Measurements from ENCODE around the gene BPIFB4.
"Not testable (repeated sequence)": the region's sequence is repeated elsewhere in the genome, so short reads cannot be mapped to it uniquely, and the experiment has no call there.

BPIFB4 gene

GRCh38 chr20:33079259-33079658, at the start of gene BPIFB4:
TSS of gene BPIFB4 (plus strand) at chr20:33079643. CDS start at chr20:33081527, 1,884 bp downstream.
- no peak for DNase-seq

- no peak for DNase-seq
Observed at GRCh38 chr20:33030076-33030475, 49.4 kb upstream of the BPIFB4 start.

DNA sequence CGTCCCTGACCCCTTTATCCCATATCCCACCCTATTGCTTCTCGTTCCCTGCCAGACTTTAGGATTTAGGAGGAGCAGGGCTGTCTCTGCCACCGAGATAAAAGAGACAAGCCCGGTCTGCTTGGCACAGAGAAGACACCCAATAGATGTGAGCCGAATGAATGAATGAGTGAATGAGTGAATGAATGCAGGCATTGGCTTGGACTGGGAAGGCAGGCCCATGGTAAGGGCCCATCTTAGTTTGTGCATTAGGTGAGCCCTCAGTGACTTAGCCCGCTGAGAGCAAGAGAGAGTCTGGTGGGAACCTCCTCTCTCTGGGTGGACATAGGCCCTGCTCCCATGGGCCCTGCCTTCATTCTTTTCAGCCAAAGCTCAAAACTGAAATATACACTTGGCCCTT, 48.9 kb upstream of the BPIFB4 start:
- DNase-seq, result no peak

GRCh38 chr20:33031531-33031930, 47.9 kb upstream of the BPIFB4 start, which contains the start of gene BPIFB6:
TSS of gene BPIFB6 (plus strand) at chr20:33031648. CDS start at chr20:33031648, 0 bp downstream.
- no peak for DNase-seq

DNA sequence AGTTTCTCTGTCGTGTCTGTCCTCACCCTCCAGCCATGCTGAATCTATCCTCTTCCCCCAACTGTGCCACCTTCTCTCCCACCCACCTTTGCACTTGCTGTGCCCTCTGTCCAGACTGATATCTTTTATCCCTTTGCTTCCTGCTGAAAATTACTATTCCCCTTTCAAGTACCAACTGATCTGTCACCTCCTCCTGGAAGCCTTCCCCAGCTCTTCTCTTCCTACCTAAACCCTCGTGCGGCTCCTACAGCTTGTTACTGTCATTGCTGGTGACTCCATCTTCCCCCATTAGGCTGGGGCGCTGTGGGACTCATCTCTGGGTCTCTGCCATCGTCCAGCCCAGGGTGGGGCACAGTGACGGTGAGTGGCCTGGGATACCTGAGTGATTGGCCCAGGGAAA, 46.9 kb upstream of the BPIFB4 start:
- no peak for DNase-seq

DNA sequence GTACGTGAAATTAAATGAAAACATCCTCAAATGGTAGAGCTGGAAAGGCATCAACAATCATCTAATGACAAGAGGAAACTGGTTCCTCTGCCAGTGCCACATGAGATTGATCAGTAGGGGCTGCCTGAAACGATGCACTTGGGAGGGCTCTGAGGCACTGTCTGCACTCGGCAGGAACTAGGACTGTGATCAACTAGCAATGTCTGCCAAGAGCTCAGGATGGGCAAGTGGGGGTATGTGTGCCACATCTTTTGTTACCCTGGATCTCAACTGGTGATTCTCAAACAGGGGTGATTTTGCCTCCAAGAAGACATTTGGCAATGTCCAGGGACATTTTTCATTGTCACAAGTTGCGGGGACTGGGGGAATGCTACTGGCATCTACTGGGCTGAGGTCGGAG, 46.1 kb upstream of the BPIFB4 start:
- DNase-seq, result no peak

- no peak for DNase-seq
Observed at GRCh38 chr20:33034115-33034514, 45.3 kb upstream of the BPIFB4 start.

DNA sequence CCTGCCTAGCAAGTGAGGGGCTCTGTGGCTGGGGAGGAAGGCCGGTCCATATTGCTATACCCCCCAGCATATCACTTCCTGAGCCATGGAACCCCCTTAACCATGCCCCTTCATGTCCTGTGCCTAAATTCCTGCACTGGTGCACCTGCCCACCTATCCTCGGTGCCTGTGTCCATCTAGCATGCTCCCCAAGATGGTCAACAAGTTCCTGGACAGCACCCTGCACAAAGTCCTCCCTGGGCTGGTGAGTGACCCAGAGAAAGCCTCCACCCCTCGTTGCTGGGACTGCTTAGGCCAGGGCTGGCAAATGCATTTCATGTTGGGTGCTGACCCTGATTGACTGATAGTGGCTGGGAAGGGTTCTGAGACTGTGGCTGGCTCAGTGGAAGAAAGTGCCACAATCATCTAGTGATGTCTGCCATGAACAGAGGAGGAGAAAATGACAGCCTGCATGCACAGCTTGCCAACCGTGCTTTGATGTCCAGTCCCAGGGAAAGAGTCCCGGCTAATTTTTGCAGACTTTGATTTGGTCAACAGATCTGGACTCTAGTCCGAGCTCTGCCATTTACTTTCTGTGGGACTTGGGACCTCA, 44.4 kb upstream of the BPIFB4 start:
- DNase-seq, result no peak

DNA sequence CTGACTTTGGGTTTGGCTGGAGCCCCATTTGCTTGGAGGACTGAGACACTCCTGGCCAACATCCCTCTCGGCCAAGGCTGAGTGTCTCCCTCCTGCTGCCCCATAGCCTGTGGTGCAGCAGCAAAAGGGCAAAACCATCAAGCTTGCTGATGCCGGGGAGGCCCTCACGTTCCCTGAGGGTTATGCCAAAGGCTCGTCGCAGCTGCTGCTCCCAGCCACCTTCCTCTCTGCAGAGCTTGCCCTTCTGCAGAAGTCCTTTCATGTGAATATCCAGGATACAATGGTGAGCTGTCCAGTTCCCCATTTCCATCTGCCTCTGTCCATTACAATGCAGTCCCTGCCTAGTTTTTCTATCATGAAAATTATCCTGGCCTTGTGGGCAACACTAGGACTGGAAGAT, 42.0 kb upstream of the BPIFB4 start:
- no peak for DNase-seq

GRCh38 chr20:33038243-33038642, 41.2 kb upstream of the BPIFB4 start:
- no peak for DNase-seq

DNA sequence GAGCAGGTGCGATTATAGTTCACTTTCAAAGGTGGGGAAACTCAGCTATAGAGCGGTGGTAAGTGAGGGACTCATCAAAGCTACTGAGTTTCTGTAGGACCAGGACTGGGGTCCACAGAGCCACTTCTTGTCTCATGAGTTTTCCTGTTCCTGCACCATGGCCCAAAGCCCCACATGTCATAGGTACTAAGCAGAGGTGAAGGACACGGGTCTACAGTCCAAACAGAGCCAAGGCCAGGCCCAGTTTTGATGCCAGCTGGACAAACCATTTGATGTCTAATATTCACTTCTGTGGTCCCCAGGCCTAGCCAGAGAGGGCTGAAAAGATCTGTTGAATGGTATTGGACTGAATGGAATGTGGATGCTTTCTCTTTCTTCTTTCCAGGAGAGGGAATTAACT, 37.0 kb upstream of the BPIFB4 start:
- DNase-seq, result no peak

- no peak for DNase-seq
Observed at GRCh38 chr20:33042983-33043730, 36.3 kb upstream of the BPIFB4 start.

DNA sequence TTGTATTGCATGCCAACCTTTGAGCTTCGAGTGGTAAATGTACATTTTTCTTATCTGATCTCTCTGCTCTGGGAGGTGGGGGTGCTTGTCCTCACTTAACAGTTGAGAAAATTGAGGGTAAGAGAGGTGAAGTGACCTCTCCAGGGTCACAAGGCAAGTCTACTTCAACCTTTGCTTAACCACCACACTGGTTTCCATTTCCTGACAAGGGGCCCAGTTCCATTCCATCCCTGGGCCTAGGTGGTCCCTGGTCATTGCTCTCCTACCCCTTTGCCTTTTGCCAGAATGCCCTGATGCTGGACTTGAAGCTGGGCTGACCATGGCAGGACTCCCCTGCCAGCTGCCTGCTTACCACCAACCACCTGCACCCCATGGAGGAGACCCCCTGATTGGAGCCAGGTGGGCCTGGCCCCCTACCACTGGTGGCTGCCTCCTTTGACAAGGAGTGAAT, 35.7 kb upstream of the BPIFB4 start:
- no peak for DNase-seq

- DNase-seq, result not testable (repeated sequence)
Observed at GRCh38 chr20:33045129-33045721, 34.2 kb upstream of the BPIFB4 start.

DNA sequence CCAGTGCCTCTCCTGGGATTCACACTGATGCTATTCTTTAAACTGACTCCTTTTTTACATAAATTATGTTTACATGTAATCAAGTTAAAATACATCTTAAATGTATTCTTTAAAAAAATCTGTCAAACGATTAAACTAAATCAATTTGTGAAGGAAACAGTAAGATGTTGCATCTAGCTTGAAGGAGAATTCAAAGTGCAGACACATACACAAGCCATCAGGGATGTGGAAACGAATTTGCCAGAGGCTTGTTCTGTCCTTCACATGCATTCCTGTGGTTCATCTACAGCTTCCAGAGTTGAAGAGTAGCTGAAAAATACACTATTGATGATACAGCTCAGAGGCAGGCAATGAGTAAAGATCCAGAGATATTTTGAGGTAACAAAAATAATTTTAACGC, 33.0 kb upstream of the BPIFB4 start:
- no peak for DNase-seq

GRCh38 chr20:33051333-33051732, 28.1 kb upstream of the BPIFB4 start:
- no peak for DNase-seq

GRCh38 chr20:33053291-33054106, 25.9 kb upstream of the BPIFB4 start, which contains the start of gene BPIFB3:
TSS of gene BPIFB3 (plus strand) at chr20:33053903. CDS start at chr20:33055436, 1,533 bp downstream.
- DNase-seq, result no peak

DNA sequence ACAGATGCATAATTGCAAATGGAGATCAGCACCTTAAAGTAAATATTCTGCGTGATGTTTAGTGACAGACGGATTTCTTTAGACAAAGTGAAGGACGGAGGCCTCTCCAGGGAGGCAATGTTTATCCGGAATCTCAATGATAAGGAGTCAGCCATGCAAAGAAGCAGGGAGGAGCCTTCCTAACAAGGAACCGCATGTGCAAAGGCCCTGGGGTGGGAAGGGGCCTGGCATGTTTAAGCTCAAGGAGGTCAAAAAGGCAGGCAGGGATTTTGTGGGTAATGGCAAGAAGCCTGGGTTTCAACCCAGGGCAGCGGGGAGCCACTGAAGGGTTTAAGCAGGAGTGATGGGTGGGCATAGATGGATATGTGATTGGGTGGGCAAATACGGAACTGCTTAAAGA, 25.1 kb upstream of the BPIFB4 start:
- DNase-seq, result no peak

DNA sequence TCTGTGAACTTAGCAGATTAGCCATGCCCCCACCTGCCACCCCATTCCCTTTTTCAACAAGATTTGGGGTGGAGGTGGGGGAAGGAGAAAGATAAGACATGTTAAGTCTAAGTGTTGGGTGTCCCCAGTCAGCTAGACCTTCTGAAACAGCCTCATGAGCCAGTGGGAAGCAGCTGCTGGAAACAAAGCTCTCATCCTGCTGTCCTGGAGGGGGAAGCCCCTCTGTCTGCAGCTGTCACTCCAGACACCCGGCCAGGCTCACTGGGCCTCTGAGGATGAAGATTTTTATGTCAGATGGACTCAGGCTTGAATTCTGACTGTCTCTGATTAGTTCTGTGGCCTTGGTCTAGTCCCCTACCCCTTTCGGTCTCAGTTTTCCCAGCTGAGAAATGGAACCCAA, 24.7 kb upstream of the BPIFB4 start:
- no peak for DNase-seq

DNA sequence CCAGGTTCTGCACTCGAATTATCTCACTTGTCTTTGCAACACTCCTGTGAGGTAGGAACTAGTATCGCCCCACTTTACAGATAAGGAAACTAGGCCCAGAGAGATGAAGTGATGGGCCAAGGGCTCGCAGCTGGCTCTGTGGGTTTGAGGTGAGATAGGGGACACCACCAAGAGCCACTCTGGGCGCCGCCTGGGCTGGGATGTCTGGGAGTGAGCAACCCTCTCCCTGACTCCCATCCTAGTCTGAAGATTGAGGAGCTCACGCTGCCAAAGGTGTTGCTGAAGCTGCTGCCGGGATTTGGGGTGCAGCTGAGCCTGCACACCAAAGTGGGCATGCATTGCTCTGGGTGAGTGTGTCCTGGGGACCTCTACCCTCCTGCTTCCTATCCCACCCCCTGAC, 20.3 kb upstream of the BPIFB4 start:
- no peak for DNase-seq

DNA sequence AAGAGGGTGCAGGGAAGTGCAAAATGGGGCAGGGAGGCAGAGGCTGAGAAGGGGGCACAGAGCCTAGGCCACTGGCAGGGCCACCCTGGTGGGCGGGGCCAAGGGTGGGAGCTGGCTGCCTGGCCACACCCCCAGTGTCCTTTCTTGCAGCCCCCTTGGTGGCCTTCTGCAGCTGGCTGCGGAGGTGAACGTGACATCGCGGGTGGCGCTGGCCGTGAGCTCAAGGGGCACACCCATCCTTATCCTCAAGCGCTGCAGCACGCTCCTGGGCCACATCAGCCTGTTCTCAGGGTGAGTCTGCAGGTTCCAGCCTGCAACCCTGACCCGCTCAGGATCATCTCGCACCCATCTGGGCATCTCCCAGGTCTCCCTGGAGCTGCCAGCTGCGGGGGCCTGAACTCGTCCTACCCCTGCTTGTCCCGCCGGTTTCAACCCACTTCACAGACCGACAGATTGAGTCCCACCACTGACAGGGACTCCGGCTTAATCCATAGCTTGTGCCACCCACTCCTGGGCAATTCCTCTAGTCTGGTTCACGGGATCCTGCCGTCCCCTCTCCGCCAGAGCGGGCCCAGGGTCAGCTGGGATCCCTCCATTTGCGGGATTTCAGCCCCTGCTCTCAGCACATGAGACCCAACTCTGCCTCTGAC, 19.6 kb upstream of the BPIFB4 start:
- DNase-seq, result no peak

DNA sequence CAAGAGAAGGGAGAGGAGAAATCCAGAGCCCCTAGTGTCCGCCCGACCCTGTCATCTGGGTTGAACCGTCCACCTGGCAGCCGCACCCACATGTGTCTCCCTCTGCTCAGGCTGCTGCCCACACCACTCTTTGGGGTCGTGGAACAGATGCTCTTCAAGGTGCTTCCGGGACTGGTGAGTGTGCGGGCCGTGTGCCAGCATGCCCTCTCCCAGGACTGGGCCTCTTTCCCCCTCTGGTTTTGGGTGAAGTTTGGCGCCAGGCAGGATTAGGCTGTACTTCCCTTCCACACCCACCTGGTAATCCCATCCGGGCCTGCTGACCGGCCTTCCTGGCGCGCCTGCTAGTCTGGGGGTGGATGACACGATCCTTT, 17.8 kb upstream of the BPIFB4 start:
- peak; percentile 29 for DNase-seq

Data from NCI-H524 treated with DMSO at 0.1 percent for 48 hours (cell line).